Measurements from ENCODE around the gene MACO1.

The MACO1 gene

GRCh38 chr1:25527946-25528595, 97.4 kb downstream of the MACO1 start:
- intact Hi-C loops (cut with DNase I; ENCODE audit: low total_unique reads): no loop called here
- DNase-seq: no peak
- TF ChIP-seq, protein P1, sequence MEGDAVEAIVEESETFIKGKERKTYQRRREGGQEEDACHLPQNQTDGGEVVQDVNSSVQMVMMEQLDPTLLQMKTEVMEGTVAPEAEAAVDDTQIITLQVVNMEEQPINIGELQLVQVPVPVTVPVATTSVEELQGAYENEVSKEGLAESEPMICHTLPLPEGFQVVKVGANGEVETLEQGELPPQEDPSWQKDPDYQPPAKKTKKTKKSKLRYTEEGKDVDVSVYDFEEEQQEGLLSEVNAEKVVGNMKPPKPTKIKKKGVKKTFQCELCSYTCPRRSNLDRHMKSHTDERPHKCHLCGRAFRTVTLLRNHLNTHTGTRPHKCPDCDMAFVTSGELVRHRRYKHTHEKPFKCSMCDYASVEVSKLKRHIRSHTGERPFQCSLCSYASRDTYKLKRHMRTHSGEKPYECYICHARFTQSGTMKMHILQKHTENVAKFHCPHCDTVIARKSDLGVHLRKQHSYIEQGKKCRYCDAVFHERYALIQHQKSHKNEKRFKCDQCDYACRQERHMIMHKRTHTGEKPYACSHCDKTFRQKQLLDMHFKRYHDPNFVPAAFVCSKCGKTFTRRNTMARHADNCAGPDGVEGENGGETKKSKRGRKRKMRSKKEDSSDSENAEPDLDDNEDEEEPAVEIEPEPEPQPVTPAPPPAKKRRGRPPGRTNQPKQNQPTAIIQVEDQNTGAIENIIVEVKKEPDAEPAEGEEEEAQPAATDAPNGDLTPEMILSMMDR (IDR thresholded peaks at IDR 0.05): no peak
- Histone ChIP-seq H3K4me3 (no peak overlapping the region), H3K36me3 (no peaks in the 10 kb centered on the region), H3K27ac (no peak overlapping the region), H3K4me1 (no peaks in the 10 kb centered on the region), H3K27me3 (peaks cover 0 to 8% of the 10 kb centered on the region in 2 donors), H3K9me3 (no peaks in the 10 kb centered on the region)

GRCh38 chr1:25528881-25529517, 98.3 kb downstream of the MACO1 start:
- no peaks in the 10 kb centered on the region for H3K4me1 ChIP-seq
- H3K27ac ChIP-seq: no peak overlapping the region
- H3K4me3 ChIP-seq: no peak overlapping the region
- H3K9me3 ChIP-seq: no peaks in the 10 kb centered on the region
- TF ChIP-seq, protein P1 (IDR thresholded peaks at IDR 0.05): no peak
- no peaks in the 10 kb centered on the region for H3K36me3 ChIP-seq
- H3K27me3 ChIP-seq: peaks cover 0 to 8% of the 10 kb centered on the region in 2 donors
- no peak for DNase-seq
- intact Hi-C loops (cut with DNase I; ENCODE audit: low total_unique reads): no loop called here

- no peak for DNase-seq
- TF ChIP-seq, protein P1 (IDR thresholded peaks at IDR 0.05): no peak
- H3K27ac ChIP-seq: no peak overlapping the region
- peaks cover 0 to 8% of the 10 kb centered on the region in 2 donors for H3K27me3 ChIP-seq
- no peaks in the 10 kb centered on the region for H3K36me3 ChIP-seq
- intact Hi-C loops (cut with DNase I; ENCODE audit: low total_unique reads): no loop called here
- H3K9me3 ChIP-seq: no peaks in the 10 kb centered on the region
- H3K4me3 ChIP-seq: no peak overlapping the region
- no peaks in the 10 kb centered on the region for H3K4me1 ChIP-seq
These were observed 99.0 kb downstream of the MACO1 start for GRCh38 chr1:25529518-25530185.

- intact Hi-C loops (cut with DNase I; ENCODE audit: low total_unique reads): no loop called here
These were observed 99.7 kb downstream of the MACO1 start for GRCh38 chr1:25530186-25531081.

DNA sequence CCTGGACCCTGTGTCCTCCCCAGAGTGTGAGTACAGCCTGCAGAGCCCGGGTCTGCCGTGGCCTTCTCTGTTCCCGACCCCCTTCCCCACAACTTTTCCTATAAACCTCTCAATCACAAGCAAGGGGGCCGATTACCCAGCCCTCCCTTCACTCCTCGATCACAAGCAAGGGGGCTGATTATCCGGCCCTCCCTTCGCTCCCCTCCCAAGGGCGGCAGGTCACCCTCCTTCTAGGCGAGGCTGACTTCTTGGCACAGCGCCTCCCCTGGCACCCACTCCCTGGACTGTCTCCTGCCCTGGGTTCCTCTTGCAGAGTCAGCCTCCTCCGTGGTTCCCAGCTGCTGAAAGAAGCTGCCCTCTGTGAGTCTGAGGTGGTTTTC, 100.4 kb downstream of the MACO1 start:
- TF ChIP-seq, protein P1 (IDR thresholded peaks at IDR 0.05): no peak
- Histone ChIP-seq H3K4me3 (no peak overlapping the region), H3K27ac (no peak overlapping the region), H3K4me1 (no peaks in the 10 kb centered on the region), H3K9me3 (no peaks in the 10 kb centered on the region), H3K36me3 (no peaks in the 10 kb centered on the region), H3K27me3 (peaks cover 0 to 8% of the 10 kb centered on the region in 2 donors)
- intact Hi-C loops (cut with DNase I; ENCODE audit: low total_unique reads): no loop called here
- DNase-seq: no peak

More at GRCh38 chr1:25530186-25531081, 99.7 kb downstream of the MACO1 start:
- H3K27ac ChIP-seq: no peak overlapping the region
- no peaks in the 10 kb centered on the region for H3K36me3 ChIP-seq
- no peaks in the 10 kb centered on the region for H3K9me3 ChIP-seq
- peaks cover 0 to 8% of the 10 kb centered on the region in 2 donors for H3K27me3 ChIP-seq
- DNase-seq: no peak
- H3K4me3 ChIP-seq: no peak overlapping the region
- TF ChIP-seq, protein P1 (IDR thresholded peaks at IDR 0.05): no peak
- H3K4me1 ChIP-seq: no peaks in the 10 kb centered on the region

Data from tibial artery (tissue), 4 donors.